Cardiac atrium fibroblast (primary cell): ENCODE data around the gene CCNC. TPM values are rescaled to one million over a fixed set of nuclear protein-coding genes. Genes with fewer than 3 reads are reported as not detected.

Experiments
- total RNA-seq: library from RNA; depleted of rRNA; stranded (reverse); fragments of >200 nt; gene quantifications from 2 replicates; pipeline ENCODE4 v1.2.3, GENCODE V29; 2015

The CCNC gene
- 54.4 and 70.2 TPM in 2 replicates for total RNA-seq

GRCh38 chr6:99568103-99568933, at the start of gene CCNC:
Gene CCNC, minus strand, starts transcription at chr6:99568660. Its CDS starts 133 bp downstream, at chr6:99568527.

GRCh38 chr6:99606656-99607415, 38.4 kb upstream of the CCNC start, which contains the start of gene PRDM13:
Gene PRDM13, plus strand, starts transcription at chr6:99606833. Its CDS starts 202 bp downstream, at chr6:99607035.

Other genes starting within 250 kb of the CCNC start
- 1.5 TPM in 1 of 2 replicates, not detected in the other for gene FAXC, start 219.0 kb downstream of the CCNC start, total RNA-seq
- 3.4 and 4.2 TPM in 2 replicates for gene COQ3, start 174.5 kb downstream of the CCNC start, total RNA-seq
- 18.1 and 30.1 TPM in 2 replicates for gene PNISR, start 143.4 kb downstream of the CCNC start, total RNA-seq
- gene USP45, start 53.2 kb downstream of the CCNC start, total RNA-seq, result 6.1 and 16.4 TPM in 2 replicates
- gene PRDM13, start 38.2 kb upstream of the CCNC start, total RNA-seq, result not detected in 2 replicates